ENCODE data around the gene TPD52L1. TPM values are rescaled to one million over a fixed set of nuclear protein-coding genes. Genes with fewer than 3 reads are reported as not detected.

TPD52L1 gene
- total and polyA plus RNA-seq, 2 donors (not counting 3 experiments of a cell fraction or from before 2014, with no cell fraction given), result 0.29 to 0.37 TPM

DNA sequence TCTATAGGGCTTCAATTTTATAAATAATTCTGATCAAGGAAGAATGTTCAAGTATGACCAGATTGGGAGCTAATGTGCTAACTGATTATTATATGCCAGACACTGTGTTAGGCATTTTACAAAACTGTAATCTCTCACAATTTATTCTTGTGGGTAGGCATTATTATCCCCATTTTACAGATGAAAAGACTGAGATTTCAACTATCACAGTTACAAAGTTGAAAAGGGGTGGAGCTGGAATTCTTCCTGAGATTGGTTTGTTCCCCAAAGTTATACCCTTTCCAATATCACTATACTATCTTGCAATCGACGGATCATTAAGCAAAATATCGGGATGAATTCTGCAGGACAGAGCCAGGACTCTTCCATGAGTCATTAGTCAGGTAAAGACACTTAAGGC lies 57.1 kb downstream of the TPD52L1 start:
- dilution Hi-C loops (cut with MboI; ENCODE audit: extremely low pct_ligation_motif_present, low sequenced_read_pairs), result no loop called here

More for the DNA sequence above, 57.1 kb downstream of the TPD52L1 start:
- FAIRE-seq (no peak), DNase-seq (ENCODE audit: low read depth, low spot score) (no peak)
- Histone ChIP-seq H3K4me2 (ENCODE audit: insufficient read depth, low read length) (no peak overlapping the region), H3K9me3 (replicated peaks; ENCODE audit: control insufficient read depth, insufficient read depth, low read length) (no peaks in the 10 kb centered on the region), H3K27me3 (ENCODE audit: control insufficient read depth in 2 of 2, insufficient read depth in 2 of 2, low read length in 2 of 2) (peaks cover 0 to 2% of the 10 kb centered on the region in 2 experiments), H2AFZ (ENCODE audit: low read depth, low read length) (no peak overlapping the region), H3K9ac (replicated peaks; ENCODE audit: extremely low read depth, insufficient read depth, low read length) (no peak overlapping the region), H3K9me1 (replicated peaks; ENCODE audit: control insufficient read depth, extremely low read depth, insufficient read depth, low read length) (no peaks in the 10 kb centered on the region), H3K27ac (ENCODE audit: insufficient read depth, low read depth, low read length) (no peak overlapping the region), H4K20me1 (replicated peaks; ENCODE audit: control insufficient read depth, extremely low read depth, insufficient read depth, low read length) (no peaks in the 10 kb centered on the region), H3K36me3 (ENCODE audit: control insufficient read depth in 2 of 2, extremely low read depth in 1 of 2, insufficient read depth in 2 of 2, low read length in 2 of 2) (no peaks in the 10 kb centered on the region), H3K79me2 (ENCODE audit: control insufficient read depth, insufficient read depth, low read length) (no peaks in the 10 kb centered on the region), H3K4me3 (replicated peaks in 1 of 3; ENCODE audit: insufficient read depth in 1 of 3, low read depth in 1 of 3, low read length in 3 of 3) (no peak overlapping the region), H3K4me1 (ENCODE audit: control insufficient read depth, extremely low read depth, insufficient read depth, low read length) (no peaks in the 10 kb centered on the region)
- no peak for TF ChIP-seq POLR2AphosphoS5 (IDR thresholded peaks at IDR 0.05; ENCODE audit: insufficient read depth, low read depth, low read length)
- TF ChIP-seq, protein P1, sequence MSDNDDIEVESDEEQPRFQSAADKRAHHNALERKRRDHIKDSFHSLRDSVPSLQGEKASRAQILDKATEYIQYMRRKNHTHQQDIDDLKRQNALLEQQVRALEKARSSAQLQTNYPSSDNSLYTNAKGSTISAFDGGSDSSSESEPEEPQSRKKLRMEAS (IDR thresholded peaks at IDR 0.05; ENCODE audit: insufficient read depth, insufficient read length), result no peak
- TF ChIP-seq MYC (IDR thresholded peaks at IDR 0.05; ENCODE audit: low read depth, low read length), result no peak
- TF ChIP-seq FOS (IDR thresholded peaks at IDR 0.05; ENCODE audit: borderline replicate concordance, insufficient read depth, low read length), result no peak
- no peak for TF ChIP-seq CTCF (IDR thresholded peaks at IDR 0.05; ENCODE audit: extremely low read depth in 1 of 2, insufficient read depth in 1 of 2, low read depth in 1 of 2, low read length in 2 of 2)
- no peak for TF ChIP-seq EZH2 (IDR thresholded peaks at IDR 0.05; ENCODE audit: borderline replicate concordance, low read depth, low read length, severe bottlenecking)
- TF ChIP-seq POLR2A (IDR thresholded peaks at IDR 0.05; ENCODE audit: low read depth, low read length), result no peak
- POLR2A ChIA-PET, result interaction anchor here (1.0 kb wide), 1 partner anchor 18 kb away, joined by 3 read pairs; no protein-coding TSS in a partner anchor
- intact Hi-C loops (cut with micrococcal nuclease), result loop anchor here (5.0 kb wide), 1 partner anchor 87 kb away; no protein-coding TSS in a partner anchor
- CTCF ChIA-PET, result interaction anchor here (0.7 to 1.1 kb wide), 3 partner anchors 9 to 337 kb away, joined by 3 read pairs; no protein-coding TSS in a partner anchor
- no TSS peak for BruUV-seq (replicated peaks)

All from endothelial cell of umbilical vein (primary cell).